Loucy (cell line): ENCODE measurements around the gene CEP57.

Experiments used
- CTCF ChIP-seq: fragments of 200-600 bp; sonication (generic); conservative IDR thresholded peaks from 2 replicates; pipeline ENCODE4 v1.5.1; 2014; ENCODE audit warnings: mild to moderate bottlenecking, antibody characterized with exemption, low read length
- EZH2phosphoT487 ChIP-seq: fragments of 200-600 bp; IDR thresholded peaks from 2 replicates; pipeline ENCODE4 v1.6.1; 2018; ENCODE audit warnings: antibody characterized with exemption, mild to moderate bottlenecking, moderate library complexity, borderline replicate concordance

GRCh38 chr11:95776859-95777258 is 13.4 kb upstream of the CEP57 start:
- TF ChIP-seq CTCF (no peak), EZH2phosphoT487 (no peak)
